Smooth muscle cell of bladder (primary cell): ENCODE measurements around the gene NDNF. TPM values are rescaled to one million over a fixed set of nuclear protein-coding genes. Genes with fewer than 3 reads are reported as not detected.

Experiments
- total RNA-seq: library from RNA; depleted of rRNA; stranded (reverse); fragments of >200 nt; gene quantifications from 2 replicates; pipeline ENCODE4 v1.2.3, GENCODE V29; 2014

The NDNF gene, protein sequence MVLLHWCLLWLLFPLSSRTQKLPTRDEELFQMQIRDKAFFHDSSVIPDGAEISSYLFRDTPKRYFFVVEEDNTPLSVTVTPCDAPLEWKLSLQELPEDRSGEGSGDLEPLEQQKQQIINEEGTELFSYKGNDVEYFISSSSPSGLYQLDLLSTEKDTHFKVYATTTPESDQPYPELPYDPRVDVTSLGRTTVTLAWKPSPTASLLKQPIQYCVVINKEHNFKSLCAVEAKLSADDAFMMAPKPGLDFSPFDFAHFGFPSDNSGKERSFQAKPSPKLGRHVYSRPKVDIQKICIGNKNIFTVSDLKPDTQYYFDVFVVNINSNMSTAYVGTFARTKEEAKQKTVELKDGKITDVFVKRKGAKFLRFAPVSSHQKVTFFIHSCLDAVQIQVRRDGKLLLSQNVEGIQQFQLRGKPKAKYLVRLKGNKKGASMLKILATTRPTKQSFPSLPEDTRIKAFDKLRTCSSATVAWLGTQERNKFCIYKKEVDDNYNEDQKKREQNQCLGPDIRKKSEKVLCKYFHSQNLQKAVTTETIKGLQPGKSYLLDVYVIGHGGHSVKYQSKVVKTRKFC
- total RNA-seq: 0.18 TPM in 1 of 2 replicates, not detected in the other

DNA sequence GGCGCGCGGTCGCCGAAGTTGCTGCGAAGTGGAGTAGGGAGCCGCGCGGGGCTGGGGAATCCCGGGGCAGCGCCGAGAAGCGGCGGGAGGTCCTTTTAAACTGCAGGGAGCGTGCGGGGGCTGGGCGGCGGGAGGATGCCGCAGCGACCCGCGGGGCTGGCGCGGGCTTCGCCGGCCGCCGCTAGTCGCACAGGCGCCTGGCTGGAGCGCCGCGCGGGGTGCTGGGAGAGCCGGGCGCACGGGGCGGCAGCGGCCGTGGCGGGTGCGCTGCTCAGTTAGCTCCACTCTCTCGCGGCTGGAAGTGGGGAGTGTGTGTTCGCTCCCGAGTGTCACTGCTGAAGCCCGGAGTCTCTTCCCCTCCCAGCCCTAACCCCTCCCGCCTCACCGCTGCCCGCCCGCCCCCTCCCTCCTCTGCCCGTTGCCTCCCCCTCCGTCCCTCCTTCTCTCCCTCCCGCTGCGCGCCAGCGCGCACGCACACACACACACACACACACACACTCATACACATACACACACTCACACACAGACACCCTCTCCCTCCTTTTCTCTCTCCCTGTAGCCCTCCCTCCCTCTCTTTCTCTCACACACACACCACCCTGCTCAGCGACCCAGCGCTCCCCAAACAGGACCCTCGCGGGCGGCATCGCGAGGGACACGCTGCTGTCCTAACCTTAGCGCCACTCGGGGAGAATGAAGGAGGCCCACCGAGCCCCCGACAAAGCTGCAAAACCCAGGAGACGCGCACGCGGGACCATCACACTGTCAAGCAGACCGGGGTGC, at the start of gene NDNF:
Gene NDNF (minus strand): TSS at position 312 of the 780 bp plus-strand sequence. CDS start 26,698 bp downstream, outside the sequence.

Other genes with a start within 250 kb of the NDNF start
- 17.7 and 19.3 TPM in 2 replicates for gene PRDM5, start 149.8 kb downstream of the NDNF start, total RNA-seq
- gene TNIP3, start 91.8 kb upstream of the NDNF start, total RNA-seq: under 0.01 and 0.28 TPM in 2 replicates